ENCODE data around the gene NEBL.

Gene NEBL

GRCh38 chr10:20847512-20847911 is 49.6 kb downstream of the NEBL start:
- no peaks in the 10 kb centered on the region for H3K79me2 ChIP-seq (ENCODE audit: insufficient read depth, low read length)
- no peaks in the 10 kb centered on the region for H3K36me3 ChIP-seq (ENCODE audit: insufficient read depth, low read length)
- H3K27me3 ChIP-seq (ENCODE audit: insufficient read depth, low read length), result no peaks in the 10 kb centered on the region
- TF ChIP-seq EZH2 (IDR thresholded peaks at IDR 0.05; ENCODE audit: borderline replicate concordance, low read length), result no peak
- no peak overlapping the region for H3K4me2 ChIP-seq (ENCODE audit: low read length)
- no peaks in the 10 kb centered on the region for H3K4me1 ChIP-seq (ENCODE audit: insufficient read depth, low read length, severe bottlenecking)
- H4K20me1 ChIP-seq (ENCODE audit: insufficient read depth, low read length), result no peaks in the 10 kb centered on the region
- no peaks in the 10 kb centered on the region for H3F3A ChIP-seq (ENCODE audit: insufficient read depth, low read length)
- H3K9me2 ChIP-seq (ENCODE audit: low read depth, low read length), result no peaks in the 10 kb centered on the region
- no peak overlapping the region for H3K4me3 ChIP-seq (ENCODE audit: low read depth, low read length, poor library complexity, severe bottlenecking)
- H3K9me3 ChIP-seq (ENCODE audit: low read length), result no peaks in the 10 kb centered on the region
- no peak overlapping the region for H3K27ac ChIP-seq (ENCODE audit: low read depth, low read length, poor library complexity, severe bottlenecking)
- no peak overlapping the region for H3K9ac ChIP-seq (ENCODE audit: low read length)
- no peak overlapping the region for H2AFZ ChIP-seq (ENCODE audit: low read length)

- Histone ChIP-seq H3K4me3 (ENCODE audit: low read depth, low read length, poor library complexity, severe bottlenecking) (no peak overlapping the region), H3K9me3 (ENCODE audit: low read length) (no peaks in the 10 kb centered on the region), H3K27ac (ENCODE audit: low read depth, low read length, poor library complexity, severe bottlenecking) (no peak overlapping the region), H3K4me1 (ENCODE audit: insufficient read depth, low read length, severe bottlenecking) (no peaks in the 10 kb centered on the region), H4K20me1 (ENCODE audit: insufficient read depth, low read length) (no peaks in the 10 kb centered on the region), H3K4me2 (ENCODE audit: low read length) (no peak overlapping the region), H3K79me2 (ENCODE audit: insufficient read depth, low read length) (no peaks in the 10 kb centered on the region), H3K27me3 (ENCODE audit: insufficient read depth, low read length) (no peaks in the 10 kb centered on the region), H3K36me3 (ENCODE audit: insufficient read depth, low read length) (no peaks in the 10 kb centered on the region), H3F3A (ENCODE audit: insufficient read depth, low read length) (no peaks in the 10 kb centered on the region), H2AFZ (ENCODE audit: low read length) (no peak overlapping the region), H3K9me2 (ENCODE audit: low read depth, low read length) (no peaks in the 10 kb centered on the region), H3K9ac (ENCODE audit: low read length) (no peak overlapping the region)
- TF ChIP-seq CTCF (IDR thresholded peaks at IDR 0.05; ENCODE audit: low read length), result no peak
- no peak for TF ChIP-seq EZH2 (IDR thresholded peaks at IDR 0.05; ENCODE audit: borderline replicate concordance, low read length)
These were observed 50.8 kb downstream of the NEBL start for GRCh38 chr10:20846263-20846662.

- Histone ChIP-seq H3K36me3 (ENCODE audit: insufficient read depth, low read length) (no peaks in the 10 kb centered on the region), H3K27me3 (ENCODE audit: insufficient read depth, low read length) (no peaks in the 10 kb centered on the region), H3K9me3 (ENCODE audit: low read length) (no peaks in the 10 kb centered on the region), H3K79me2 (ENCODE audit: insufficient read depth, low read length) (no peaks in the 10 kb centered on the region), H3K4me3 (ENCODE audit: low read depth, low read length, poor library complexity, severe bottlenecking) (no peak overlapping the region), H2AFZ (ENCODE audit: low read length) (no peak overlapping the region), H3K4me2 (ENCODE audit: low read length) (no peak overlapping the region), H3F3A (ENCODE audit: insufficient read depth, low read length) (no peaks in the 10 kb centered on the region), H4K20me1 (ENCODE audit: insufficient read depth, low read length) (no peaks in the 10 kb centered on the region), H3K9ac (ENCODE audit: low read length) (no peak overlapping the region), H3K27ac (ENCODE audit: low read depth, low read length, poor library complexity, severe bottlenecking) (no peak overlapping the region), H3K9me2 (ENCODE audit: low read depth, low read length) (no peaks in the 10 kb centered on the region), H3K4me1 (ENCODE audit: insufficient read depth, low read length, severe bottlenecking) (no peaks in the 10 kb centered on the region)
- TF ChIP-seq CTCF (IDR thresholded peaks at IDR 0.05; ENCODE audit: low read length) (no peak), EZH2 (IDR thresholded peaks at IDR 0.05; ENCODE audit: borderline replicate concordance, low read length) (no peak)
These were observed 55.7 kb downstream of the NEBL start for GRCh38 chr10:20841419-20841818.

- Histone ChIP-seq H3K9me3 (ENCODE audit: low read length) (no peaks in the 10 kb centered on the region), H3K27me3 (ENCODE audit: insufficient read depth, low read length) (no peaks in the 10 kb centered on the region), H3K9me2 (ENCODE audit: low read depth, low read length) (no peaks in the 10 kb centered on the region), H3K36me3 (ENCODE audit: insufficient read depth, low read length) (no peaks in the 10 kb centered on the region), H3F3A (ENCODE audit: insufficient read depth, low read length) (no peaks in the 10 kb centered on the region), H3K4me3 (ENCODE audit: low read depth, low read length, poor library complexity, severe bottlenecking) (no peak overlapping the region), H3K4me1 (ENCODE audit: insufficient read depth, low read length, severe bottlenecking) (no peaks in the 10 kb centered on the region), H3K9ac (ENCODE audit: low read length) (no peak overlapping the region), H4K20me1 (ENCODE audit: insufficient read depth, low read length) (no peaks in the 10 kb centered on the region), H2AFZ (ENCODE audit: low read length) (no peak overlapping the region), H3K79me2 (ENCODE audit: insufficient read depth, low read length) (no peaks in the 10 kb centered on the region), H3K4me2 (ENCODE audit: low read length) (no peak overlapping the region), H3K27ac (ENCODE audit: low read depth, low read length, poor library complexity, severe bottlenecking) (no peak overlapping the region)
- TF ChIP-seq EZH2 (IDR thresholded peaks at IDR 0.05; ENCODE audit: borderline replicate concordance, low read length) (no peak), CTCF (IDR thresholded peaks at IDR 0.05; ENCODE audit: low read length) (no peak)
These were observed 57.2 kb downstream of the NEBL start for GRCh38 chr10:20839910-20840309.
